Sigmoid colon (tissue), 7 donors: ENCODE results near the gene TP53BP1. TPM values are rescaled to one million over a fixed set of nuclear protein-coding genes. Genes with fewer than 3 reads are reported as not detected.

Experiments
- DNase-seq: peaks from one replicate; pipeline ENCODE4 v3.0.0-alpha.2; 2019
- H3K27ac ChIP-seq, 4 donors: fragments of 200-600 bp; sonication (generic); one replicate each; pipeline ENCODE4 v1.5.1; 2016 to 2019; ENCODE audit warnings: mild to moderate bottlenecking in 1 of 4
- H3K27me3 ChIP-seq, 3 donors: fragments of 200-600 bp; sonication (generic); one replicate each; pipeline ENCODE4 v1.5.1; 2019; ENCODE audit warnings: mild to moderate bottlenecking in 1 of 3
- H3K36me3 ChIP-seq, 4 donors: fragments of 200-600 bp; sonication (generic); one replicate each; pipeline ENCODE4 v1.5.1; 2016 to 2019
- H3K4me1 ChIP-seq, 4 donors: fragments of 200-600 bp; sonication (generic); one replicate each; pipeline ENCODE4 v1.5.1; 2017 to 2019
- H3K4me3 ChIP-seq, 4 donors: fragments of 200-600 bp; sonication (generic); one replicate each; pipeline ENCODE4 v1.5.1; 2017 to 2019; ENCODE audit warnings: mild to moderate bottlenecking in 2 of 4, moderate library complexity in 1 of 4
- H3K9me3 ChIP-seq, 4 donors: fragments of 200-600 bp in 3 of 4; sonication (generic) in 3 of 4; one replicate each; pipeline versions ENCODE4 v1.5.1 to v1.6.1; 2013 to 2019
- EP300 ChIP-seq, 4 donors: sonication (generic); formaldehyde crosslinking; IDR thresholded peaks; one replicate each; pipeline ENCODE4 v1.6.1; 2017; ENCODE audit warnings: antibody characterized with exemption in 4 of 4
- POLR2A ChIP-seq, 2 donors: fragments of 450-650 bp; IDR thresholded peaks; one replicate each; pipeline ENCODE4 v1.6.1; 2016; ENCODE audit warnings: antibody characterized with exemption in 2 of 2, mild to moderate bottlenecking in 2 of 2, moderate library complexity in 2 of 2
- POLR2AphosphoS5 ChIP-seq, 4 donors: sonication (generic); formaldehyde crosslinking; IDR thresholded peaks; one replicate each; pipeline ENCODE4 v1.6.1; 2017; ENCODE audit warnings: antibody characterized with exemption in 4 of 4
- WGBS, 2 donors: extraction: QIAGEN DNeasy Blood & Tissue Kit; methylation state at CpG; one replicate each; pipeline ENCODE4 v1.1.7; 2013; 5-methylcytosine and 5-hydroxymethylcytosine counted together
- intact Hi-C: fragments of 100-400 bp; cut with DNase I; formaldehyde crosslinking; loops from one replicate; pipeline ENCODE4 v1.15.1; 2023
- polyA plus RNA-seq, 3 donors: library from polyadenylated mRNA; stranded (reverse); fragments of 200-250 nt; gene quantifications; one replicate each; pipeline ENCODE4 v1.2.3, GENCODE V29; 2013
- total RNA-seq, 4 donors: library from RNA; depleted of rRNA; stranded (reverse); fragments of >200 nt; gene quantifications; one replicate each; pipeline ENCODE4 v1.1.0, GENCODE V29; 2016
- TF ChIP-seq, protein P1 (sequence below), 4 experiments: fragments of 450-650 bp in 3 of 4; fragments of 200-600 bp in 1 of 4; IDR thresholded peaks; one replicate each; pipeline ENCODE4 v1.5.1; 2016 to 2019; ENCODE audit warnings: antibody characterized with exemption in 4 of 4, mild to moderate bottlenecking in 3 of 4, moderate library complexity in 2 of 4
- donor health status: healthy with polysubstance abuse.
- donor health status: Bipolar disorder and iron deficiency.
- donor health status: healthy.

The TP53BP1 gene
- total and polyA plus RNA-seq, 7 donors: 1.8 to 63.4 (median 38.3) TPM

DNA sequence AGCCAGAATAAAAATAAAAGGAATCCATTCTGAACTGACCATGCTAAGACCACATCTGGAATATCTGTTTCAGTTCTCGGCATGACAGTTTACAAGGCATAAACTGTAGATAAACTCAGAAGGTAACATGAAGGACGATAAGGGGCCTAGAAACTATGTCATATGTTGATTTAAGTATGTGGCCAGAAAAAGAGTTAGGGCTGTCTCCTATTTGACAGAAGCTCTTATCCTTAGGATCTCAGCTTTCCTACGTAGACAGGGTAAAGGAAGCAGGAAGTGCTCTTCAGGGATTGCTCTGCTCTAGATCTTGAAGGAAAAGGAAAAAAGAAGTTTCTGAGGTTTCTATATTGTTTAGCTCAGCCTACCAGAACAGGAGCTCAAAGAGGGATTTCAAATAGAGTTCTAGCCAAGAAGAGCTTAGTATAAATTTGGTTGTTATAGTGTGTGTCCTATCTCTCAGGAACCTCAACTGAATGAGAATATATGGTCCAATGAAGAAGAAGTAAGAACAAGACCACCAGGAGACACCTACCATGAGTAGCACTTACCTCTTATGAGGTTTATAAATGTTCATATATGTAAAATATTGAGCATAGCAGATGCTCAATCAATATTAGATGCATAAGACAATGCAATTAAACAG lies 59.2 kb downstream of the TP53BP1 start:
- no peaks in the 10 kb centered on the region for H3K9me3 ChIP-seq
- no peak overlapping the region for H3K4me3 ChIP-seq
- no peak overlapping the region for H3K27ac ChIP-seq
- WGBS, 2 donors: 91% methylated on average over 3 of the region's 3 CpGs
- H3K27me3 ChIP-seq: no peaks in the 10 kb centered on the region
- TF ChIP-seq EP300 (IDR thresholded peaks at IDR 0.05) (no peak), POLR2AphosphoS5 (IDR thresholded peaks at IDR 0.05) (no peak), POLR2A (IDR thresholded peaks at IDR 0.05) (no peak)
- H3K4me1 ChIP-seq: no peaks in the 10 kb centered on the region
- intact Hi-C loops: no loop called here
- no peak for DNase-seq
- peaks cover 13 to 89% (median 16%) of the 10 kb centered on the region in 4 donors for H3K36me3 ChIP-seq

DNA sequence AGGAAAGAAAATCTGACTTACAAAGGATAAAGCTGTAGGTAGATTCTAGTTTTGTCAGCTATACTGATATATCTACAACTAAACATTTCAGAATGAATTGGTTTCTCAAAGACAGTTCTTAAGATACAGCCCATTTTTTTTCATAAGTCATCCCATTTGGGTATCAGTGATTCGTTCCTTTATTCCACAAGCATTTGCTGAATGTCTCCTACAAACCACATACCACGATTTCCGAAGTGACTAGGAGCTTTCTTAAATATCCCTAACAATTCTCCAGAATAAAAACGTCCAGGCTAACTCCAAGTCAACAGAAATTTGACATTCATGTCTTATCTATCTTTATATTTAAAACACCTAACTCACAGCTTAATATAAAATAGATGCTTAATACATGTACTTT lies 59.8 kb downstream of the TP53BP1 start:
- WGBS, 2 donors: 91 to 92% methylated on average over 4 of the region's 4 CpGs
- DNase-seq: no peak
- peaks cover 11 to 89% (median 14%) of the 10 kb centered on the region in 4 donors for H3K36me3 ChIP-seq
- intact Hi-C loops: no loop called here
- TF ChIP-seq POLR2A (IDR thresholded peaks at IDR 0.05) (no peak), POLR2AphosphoS5 (IDR thresholded peaks at IDR 0.05) (no peak), EP300 (IDR thresholded peaks at IDR 0.05) (no peak)
- TF ChIP-seq, protein P1, sequence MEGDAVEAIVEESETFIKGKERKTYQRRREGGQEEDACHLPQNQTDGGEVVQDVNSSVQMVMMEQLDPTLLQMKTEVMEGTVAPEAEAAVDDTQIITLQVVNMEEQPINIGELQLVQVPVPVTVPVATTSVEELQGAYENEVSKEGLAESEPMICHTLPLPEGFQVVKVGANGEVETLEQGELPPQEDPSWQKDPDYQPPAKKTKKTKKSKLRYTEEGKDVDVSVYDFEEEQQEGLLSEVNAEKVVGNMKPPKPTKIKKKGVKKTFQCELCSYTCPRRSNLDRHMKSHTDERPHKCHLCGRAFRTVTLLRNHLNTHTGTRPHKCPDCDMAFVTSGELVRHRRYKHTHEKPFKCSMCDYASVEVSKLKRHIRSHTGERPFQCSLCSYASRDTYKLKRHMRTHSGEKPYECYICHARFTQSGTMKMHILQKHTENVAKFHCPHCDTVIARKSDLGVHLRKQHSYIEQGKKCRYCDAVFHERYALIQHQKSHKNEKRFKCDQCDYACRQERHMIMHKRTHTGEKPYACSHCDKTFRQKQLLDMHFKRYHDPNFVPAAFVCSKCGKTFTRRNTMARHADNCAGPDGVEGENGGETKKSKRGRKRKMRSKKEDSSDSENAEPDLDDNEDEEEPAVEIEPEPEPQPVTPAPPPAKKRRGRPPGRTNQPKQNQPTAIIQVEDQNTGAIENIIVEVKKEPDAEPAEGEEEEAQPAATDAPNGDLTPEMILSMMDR (IDR thresholded peaks at IDR 0.05): no peak
- H3K4me1 ChIP-seq: no peaks in the 10 kb centered on the region
- no peak overlapping the region for H3K4me3 ChIP-seq
- no peak overlapping the region for H3K27ac ChIP-seq
- H3K9me3 ChIP-seq: no peaks in the 10 kb centered on the region
- no peaks in the 10 kb centered on the region for H3K27me3 ChIP-seq

DNA sequence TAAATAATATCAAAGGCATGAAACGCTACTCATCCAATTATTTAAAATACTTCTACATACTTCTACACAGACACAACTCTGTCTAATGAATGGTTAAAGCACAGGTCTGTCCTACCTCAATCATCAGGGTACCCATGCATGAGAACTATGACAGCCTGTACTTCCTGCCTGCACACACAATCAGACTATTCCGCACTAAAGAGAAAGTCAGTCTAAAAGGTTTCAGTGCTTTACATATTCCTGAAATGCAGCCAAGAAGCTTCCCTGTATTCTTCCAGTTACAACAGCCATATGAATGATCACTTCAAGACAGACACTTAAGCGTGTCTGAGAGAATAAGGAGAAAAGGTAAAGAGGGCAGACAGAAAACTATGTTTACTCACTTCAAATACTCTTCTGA lies 63.3 kb downstream of the TP53BP1 start:
- DNase-seq: no peak
- Histone ChIP-seq H3K36me3 (peaks cover 3 to 91% (median 17%) of the 10 kb centered on the region in 4 donors), H3K9me3 (no peaks in the 10 kb centered on the region), H3K27me3 (no peaks in the 10 kb centered on the region), H3K4me3 (no peak overlapping the region), H3K4me1 (no peaks in the 10 kb centered on the region), H3K27ac (no peak overlapping the region)
- 57 to 74% methylated on average over 3 of the region's 3 CpGs for WGBS, 2 donors
- intact Hi-C loops: no loop called here
- TF ChIP-seq EP300 (IDR thresholded peaks at IDR 0.05): no peak
- TF ChIP-seq, protein P1 (IDR thresholded peaks at IDR 0.05): no peak
- no peak for TF ChIP-seq POLR2AphosphoS5 (IDR thresholded peaks at IDR 0.05)

DNA sequence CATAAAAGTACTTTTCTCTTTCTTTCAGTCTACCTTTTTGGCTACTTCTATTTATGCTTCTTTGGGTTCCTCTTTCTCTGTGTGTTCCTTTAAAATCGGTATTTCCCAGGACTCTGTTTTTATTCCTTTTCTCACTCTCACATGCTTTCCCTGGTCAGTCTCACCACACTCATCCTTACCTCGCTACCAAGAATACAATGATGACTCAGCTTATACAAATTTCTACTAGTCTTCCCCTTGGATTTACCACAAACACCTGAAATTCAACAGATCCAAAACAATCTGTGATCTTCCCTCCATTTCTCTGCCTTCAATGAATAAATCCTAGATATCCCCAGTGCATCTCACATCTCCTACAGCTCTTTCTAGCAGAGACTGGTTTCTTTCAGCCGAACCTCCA lies 69.2 kb downstream of the TP53BP1 start:
- Histone ChIP-seq H3K4me1 (no peaks in the 10 kb centered on the region), H3K27me3 (no peaks in the 10 kb centered on the region), H3K36me3 (peaks cover 15 to 92% (median 39%) of the 10 kb centered on the region in 4 donors), H3K9me3 (no peaks in the 10 kb centered on the region), H3K27ac (no peak overlapping the region), H3K4me3 (no peak overlapping the region)
- WGBS, 2 donors: 95 to 96% methylated on average over 3 of the region's 3 CpGs
- DNase-seq: no peak
- TF ChIP-seq POLR2A (IDR thresholded peaks at IDR 0.05) (no peak), EP300 (IDR thresholded peaks at IDR 0.05) (no peak), POLR2AphosphoS5 (IDR thresholded peaks at IDR 0.05) (no peak)
- TF ChIP-seq, protein P1 (IDR thresholded peaks at IDR 0.05): no peak
- intact Hi-C loops: no loop called here

DNA sequence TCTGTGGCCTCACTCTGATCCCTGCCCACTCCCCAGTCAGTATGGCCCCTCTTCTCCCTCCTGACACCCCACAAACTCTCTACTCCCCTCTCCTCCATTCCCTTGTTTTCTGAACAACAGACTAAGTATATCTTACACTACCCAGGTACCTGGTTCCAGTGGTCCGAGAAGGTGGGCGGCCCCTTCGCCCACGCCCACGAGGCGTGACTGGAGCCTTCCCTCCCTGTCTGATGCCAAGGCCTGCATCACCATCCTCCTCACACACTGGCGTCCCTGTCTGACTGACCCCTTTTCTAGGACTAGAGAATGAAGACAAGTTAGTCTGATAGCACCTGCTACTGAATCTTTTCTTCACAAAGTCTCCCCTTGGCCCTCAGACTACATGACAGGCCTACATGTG lies 72.1 kb downstream of the TP53BP1 start:
- Histone ChIP-seq H3K4me1 (no peaks in the 10 kb centered on the region), H3K36me3 (peaks cover 15 to 89% (median 46%) of the 10 kb centered on the region in 4 donors), H3K27me3 (no peaks in the 10 kb centered on the region), H3K27ac (no peak overlapping the region), H3K4me3 (no peak overlapping the region), H3K9me3 (no peaks in the 10 kb centered on the region)
- intact Hi-C loops: no loop called here
- WGBS, 2 donors: 94 to 96% methylated on average over 7 of the region's 7 CpGs
- TF ChIP-seq, protein P1 (IDR thresholded peaks at IDR 0.05): no peak
- TF ChIP-seq POLR2AphosphoS5 (IDR thresholded peaks at IDR 0.05) (no peak), EP300 (IDR thresholded peaks at IDR 0.05) (no peak), POLR2A (IDR thresholded peaks at IDR 0.05) (no peak)
- DNase-seq: no peak
